Osteoblast (primary cell): ENCODE results near the gene RRM2. TPM values are rescaled to one million over a fixed set of nuclear protein-coding genes. Genes with fewer than 3 reads are reported as not detected.
A peak's percentile ranks its signal among the peaks of the same experiment; 100 is the strongest.

Experiments
- DNase-seq: peaks from one replicate; pipeline ENCODE4 v3.0.0; 2011; ENCODE audit warnings: low spot score, mixed read lengths; ENCODE audit not compliant: insufficient read length; ENCODE audit errors: missing footprints
- H2AFZ ChIP-seq: 2 replicates; pipeline ENCODE4 v1.6.0; 2011; ENCODE audit warnings: mild to moderate bottlenecking, low read length
- H3K27ac ChIP-seq: 2 replicates; pipeline ENCODE4 v1.5.1; 2011; ENCODE audit warnings: mild to moderate bottlenecking, low read depth, low read length, moderate library complexity
- H3K27me3 ChIP-seq: 2 replicates; pipeline ENCODE4 v1.6.0; 2012; ENCODE audit warnings: mild to moderate bottlenecking, control low read depth, inconsistent platforms, low read length, moderate library complexity; ENCODE audit not compliant: insufficient read depth
- H3K36me3 ChIP-seq: 2 replicates; pipeline ENCODE4 v1.5.1; 2011; ENCODE audit warnings: mild to moderate bottlenecking, low read length, control low read depth, moderate library complexity; ENCODE audit not compliant: insufficient read depth
- H3K4me1 ChIP-seq: 2 replicates; pipeline ENCODE4 v1.5.1; 2011; ENCODE audit warnings: mild to moderate bottlenecking, low read length, control low read depth, moderate library complexity; ENCODE audit not compliant: insufficient read depth
- H3K4me2 ChIP-seq: 2 replicates; pipeline ENCODE4 v1.6.0; 2011; ENCODE audit warnings: mild to moderate bottlenecking, low read length; ENCODE audit not compliant: insufficient read depth
- H3K4me3 ChIP-seq: fragments of 200-600 bp; sonication (generic); 3 replicates; pipeline ENCODE4 v1.5.1; 2012; ENCODE audit warnings: mild to moderate bottlenecking, low read length, inconsistent platforms; ENCODE audit not compliant: insufficient read depth
- H3K79me2 ChIP-seq: 2 replicates; pipeline ENCODE4 v1.6.0; 2012; ENCODE audit warnings: mild to moderate bottlenecking, low read length, control low read depth, inconsistent platforms; ENCODE audit not compliant: insufficient read depth
- H3K9me3 ChIP-seq: 2 replicates; pipeline ENCODE4 v1.5.1; 2011; ENCODE audit warnings: low read depth, low read length, control low read depth
- H4K20me1 ChIP-seq: 2 replicates; pipeline ENCODE4 v1.6.0; 2012; ENCODE audit warnings: mild to moderate bottlenecking, low read length, control low read depth; ENCODE audit not compliant: insufficient read depth
- total RNA-seq: library from RNA; depleted of rRNA; stranded (reverse); fragments of >200 nt; gene quantifications from 2 replicates; pipeline ENCODE4 v1.2.3, GENCODE V29; 2012
- TF ChIP-seq, protein P1 (sequence below): IDR thresholded peaks from 2 replicates; pipeline ENCODE4 v1.5.1; 2011; ENCODE audit warnings: mild to moderate bottlenecking, low read depth, low read length, moderate library complexity; ENCODE audit errors: extremely low read depth

Gene RRM2
- total RNA-seq, 1 donor: 4.3 TPM

DNA sequence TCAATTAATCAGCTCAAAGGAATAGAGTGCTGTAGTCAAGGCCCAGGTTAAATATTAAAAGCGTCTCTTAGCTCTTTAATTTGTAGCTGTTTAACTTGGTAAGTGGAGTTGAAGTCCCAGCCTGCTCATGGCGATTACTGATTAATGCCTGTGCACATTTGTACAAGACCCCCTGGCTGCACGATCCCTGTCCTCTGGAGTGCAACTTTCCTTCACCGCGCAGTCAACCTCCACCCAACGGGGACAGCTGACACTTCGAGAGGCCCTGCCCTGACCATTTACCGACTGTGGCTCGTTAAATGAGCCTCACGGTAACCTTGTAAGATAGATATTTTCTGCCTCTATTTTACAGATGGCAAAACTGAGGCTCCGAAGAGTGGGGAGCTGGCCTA is 36.9 kb upstream of the RRM2 start:
- no peak overlapping the region for H2AFZ ChIP-seq
- H3K36me3 ChIP-seq: no peaks in the 10 kb centered on the region
- H3K27ac ChIP-seq: no peak overlapping the region
- H3K27me3 ChIP-seq: peaks cover 82% of the 10 kb centered on the region
- TF ChIP-seq, protein P1, sequence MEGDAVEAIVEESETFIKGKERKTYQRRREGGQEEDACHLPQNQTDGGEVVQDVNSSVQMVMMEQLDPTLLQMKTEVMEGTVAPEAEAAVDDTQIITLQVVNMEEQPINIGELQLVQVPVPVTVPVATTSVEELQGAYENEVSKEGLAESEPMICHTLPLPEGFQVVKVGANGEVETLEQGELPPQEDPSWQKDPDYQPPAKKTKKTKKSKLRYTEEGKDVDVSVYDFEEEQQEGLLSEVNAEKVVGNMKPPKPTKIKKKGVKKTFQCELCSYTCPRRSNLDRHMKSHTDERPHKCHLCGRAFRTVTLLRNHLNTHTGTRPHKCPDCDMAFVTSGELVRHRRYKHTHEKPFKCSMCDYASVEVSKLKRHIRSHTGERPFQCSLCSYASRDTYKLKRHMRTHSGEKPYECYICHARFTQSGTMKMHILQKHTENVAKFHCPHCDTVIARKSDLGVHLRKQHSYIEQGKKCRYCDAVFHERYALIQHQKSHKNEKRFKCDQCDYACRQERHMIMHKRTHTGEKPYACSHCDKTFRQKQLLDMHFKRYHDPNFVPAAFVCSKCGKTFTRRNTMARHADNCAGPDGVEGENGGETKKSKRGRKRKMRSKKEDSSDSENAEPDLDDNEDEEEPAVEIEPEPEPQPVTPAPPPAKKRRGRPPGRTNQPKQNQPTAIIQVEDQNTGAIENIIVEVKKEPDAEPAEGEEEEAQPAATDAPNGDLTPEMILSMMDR: no peak
- no peak overlapping the region for H3K4me2 ChIP-seq
- H4K20me1 ChIP-seq: no peaks in the 10 kb centered on the region
- H3K9me3 ChIP-seq: no peaks in the 10 kb centered on the region
- DNase-seq: peak; percentile 14
- no peaks in the 10 kb centered on the region for H3K79me2 ChIP-seq
- H3K4me1 ChIP-seq: no peaks in the 10 kb centered on the region
- no peak overlapping the region for H3K4me3 ChIP-seq

DNA sequence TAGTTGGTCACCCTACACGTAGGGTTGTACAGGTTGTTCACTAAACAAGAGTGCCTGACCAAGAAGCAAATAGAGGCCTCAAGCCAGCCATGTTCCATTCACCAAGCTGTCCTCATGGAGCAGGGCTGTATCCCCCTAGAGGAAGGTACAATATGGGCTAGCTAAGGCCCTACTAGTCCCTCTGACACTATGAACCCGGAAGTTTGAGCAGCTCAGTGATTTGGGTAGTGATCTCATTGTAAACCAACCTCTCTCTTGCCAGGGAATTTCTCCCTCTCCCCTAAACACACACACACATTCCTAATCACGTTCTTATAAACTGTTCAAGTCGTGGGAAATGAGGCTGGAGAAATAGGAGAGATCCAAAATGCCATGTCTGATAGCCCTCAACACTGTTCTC is 35.6 kb upstream of the RRM2 start:
- Histone ChIP-seq H3K27me3 (peaks cover 83% of the 10 kb centered on the region), H3K36me3 (no peaks in the 10 kb centered on the region), H3K4me3 (no peak overlapping the region), H3K4me1 (no peaks in the 10 kb centered on the region), H3K79me2 (no peaks in the 10 kb centered on the region), H4K20me1 (no peaks in the 10 kb centered on the region), H2AFZ (no peak overlapping the region), H3K27ac (no peak overlapping the region), H3K4me2 (no peak overlapping the region), H3K9me3 (no peaks in the 10 kb centered on the region)
- TF ChIP-seq, protein P1: no peak
- DNase-seq: peak; percentile 60

DNA sequence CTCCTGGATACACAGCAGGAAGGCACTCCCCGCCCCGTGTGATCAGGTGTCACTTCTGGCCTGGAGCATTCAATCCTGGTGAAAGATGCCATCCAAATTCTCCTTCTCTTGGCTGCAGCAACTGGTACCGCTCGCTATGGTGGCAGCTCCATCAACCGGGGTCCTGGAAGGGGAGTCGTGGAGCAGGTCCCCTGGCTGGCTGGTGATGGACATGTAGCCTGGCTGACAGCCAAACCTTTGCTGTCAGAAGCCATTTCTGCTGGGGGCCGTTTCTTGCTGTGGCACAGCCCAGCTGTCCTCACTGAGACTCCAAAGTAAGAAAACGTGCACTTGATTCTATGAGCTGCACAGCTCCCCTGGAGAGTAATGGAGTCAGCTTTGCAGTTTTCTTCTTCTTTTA is 35.2 kb upstream of the RRM2 start:
- Histone ChIP-seq H3K4me3 (no peak overlapping the region), H3K4me1 (no peaks in the 10 kb centered on the region), H3K4me2 (no peak overlapping the region), H3K27ac (no peak overlapping the region), H4K20me1 (no peaks in the 10 kb centered on the region), H2AFZ (no peak overlapping the region), H3K79me2 (no peaks in the 10 kb centered on the region), H3K36me3 (no peaks in the 10 kb centered on the region), H3K9me3 (no peaks in the 10 kb centered on the region), H3K27me3 (peaks cover 81% of the 10 kb centered on the region)
- TF ChIP-seq, protein P1: no peak
- DNase-seq: no peak

DNA sequence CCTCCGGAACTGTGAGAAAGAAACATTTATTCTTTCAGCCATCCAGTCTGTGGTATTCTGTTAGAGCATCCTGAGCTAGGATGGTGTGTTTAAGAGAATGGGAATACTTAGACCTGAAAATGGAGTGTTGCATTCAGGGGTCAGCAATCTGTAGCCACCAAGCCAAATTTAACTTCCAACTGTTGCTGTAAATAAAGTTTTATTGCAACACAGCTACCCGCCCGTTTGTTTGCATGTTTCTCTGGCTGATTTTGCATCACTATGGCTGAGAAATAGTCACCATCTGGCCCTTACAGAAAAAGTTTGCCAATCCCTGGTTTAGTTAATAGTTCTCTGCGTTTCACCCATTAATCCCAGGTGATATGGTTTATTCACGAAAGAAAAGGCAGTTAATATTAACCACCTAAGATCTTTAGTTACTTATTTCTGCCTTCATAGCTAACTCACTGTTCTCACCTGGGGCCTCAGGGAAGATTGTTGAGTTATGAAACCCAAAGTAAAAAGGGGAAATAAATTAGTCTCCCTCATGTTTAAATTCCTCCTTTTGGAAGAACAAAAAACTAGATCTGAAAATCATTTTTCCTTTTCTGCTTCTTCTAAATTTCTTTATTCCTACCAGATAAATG is 32.9 kb upstream of the RRM2 start:
- TF ChIP-seq, protein P1: no peak

More for the DNA sequence above, 32.9 kb upstream of the RRM2 start:
- Histone ChIP-seq H2AFZ (no peak overlapping the region), H3K27ac (no peak overlapping the region), H3K27me3 (peaks cover 65% of the 10 kb centered on the region), H4K20me1 (no peaks in the 10 kb centered on the region), H3K79me2 (no peaks in the 10 kb centered on the region), H3K9me3 (no peaks in the 10 kb centered on the region), H3K36me3 (no peaks in the 10 kb centered on the region), H3K4me2 (no peak overlapping the region), H3K4me1 (no peaks in the 10 kb centered on the region), H3K4me3 (no peak overlapping the region)
- DNase-seq: no peak
